HG03108 (cell line): Measurements from ENCODE around the gene RFWD3.
"Not testable (repeated sequence)": the region's sequence is repeated elsewhere in the genome, so short reads cannot be mapped to it uniquely, and the experiment has no call there.

Experiments used
- ATAC-seq: cut with Tn5 transposase; IDR thresholded peaks from one replicate; pipeline ENCODE4 v1.9.1; 2021; ENCODE audit warnings: moderate library complexity; ENCODE audit not compliant: unreplicated experiment

Gene RFWD3, protein sequence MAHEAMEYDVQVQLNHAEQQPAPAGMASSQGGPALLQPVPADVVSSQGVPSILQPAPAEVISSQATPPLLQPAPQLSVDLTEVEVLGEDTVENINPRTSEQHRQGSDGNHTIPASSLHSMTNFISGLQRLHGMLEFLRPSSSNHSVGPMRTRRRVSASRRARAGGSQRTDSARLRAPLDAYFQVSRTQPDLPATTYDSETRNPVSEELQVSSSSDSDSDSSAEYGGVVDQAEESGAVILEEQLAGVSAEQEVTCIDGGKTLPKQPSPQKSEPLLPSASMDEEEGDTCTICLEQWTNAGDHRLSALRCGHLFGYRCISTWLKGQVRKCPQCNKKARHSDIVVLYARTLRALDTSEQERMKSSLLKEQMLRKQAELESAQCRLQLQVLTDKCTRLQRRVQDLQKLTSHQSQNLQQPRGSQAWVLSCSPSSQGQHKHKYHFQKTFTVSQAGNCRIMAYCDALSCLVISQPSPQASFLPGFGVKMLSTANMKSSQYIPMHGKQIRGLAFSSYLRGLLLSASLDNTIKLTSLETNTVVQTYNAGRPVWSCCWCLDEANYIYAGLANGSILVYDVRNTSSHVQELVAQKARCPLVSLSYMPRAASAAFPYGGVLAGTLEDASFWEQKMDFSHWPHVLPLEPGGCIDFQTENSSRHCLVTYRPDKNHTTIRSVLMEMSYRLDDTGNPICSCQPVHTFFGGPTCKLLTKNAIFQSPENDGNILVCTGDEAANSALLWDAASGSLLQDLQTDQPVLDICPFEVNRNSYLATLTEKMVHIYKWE

GRCh38 chr16:74666425-74667254 is at the start of gene RFWD3:
TSS of gene RFWD3 (minus strand) at chr16:74666877. CDS start at chr16:74661449, 5,428 bp downstream.
- ATAC-seq = peak; percentile 100

DNA sequence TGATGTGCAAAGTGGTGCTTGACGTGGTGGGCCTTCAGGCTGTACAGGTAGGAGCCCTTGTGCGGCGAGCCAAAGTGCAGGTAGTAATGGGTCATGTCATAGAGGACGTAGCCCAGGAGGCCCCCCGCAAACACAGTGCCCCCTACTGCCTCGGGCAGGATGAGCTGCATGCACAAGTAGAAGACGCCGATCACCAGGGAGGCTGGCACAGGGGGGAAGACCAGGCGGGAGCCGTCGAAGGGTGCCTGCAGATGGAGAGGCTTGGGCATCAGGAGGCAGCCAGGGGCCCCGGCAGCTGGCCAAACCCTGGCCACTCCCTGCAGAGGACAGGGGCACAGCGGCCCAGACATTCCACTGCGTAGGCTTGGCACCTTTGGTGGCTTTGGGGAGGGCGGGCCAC is 49.7 kb upstream of the RFWD3 start:
- no peak for ATAC-seq

- ATAC-seq = no peak
These were observed 47.2 kb upstream of the RFWD3 start for GRCh38 chr16:74713876-74714275.

DNA sequence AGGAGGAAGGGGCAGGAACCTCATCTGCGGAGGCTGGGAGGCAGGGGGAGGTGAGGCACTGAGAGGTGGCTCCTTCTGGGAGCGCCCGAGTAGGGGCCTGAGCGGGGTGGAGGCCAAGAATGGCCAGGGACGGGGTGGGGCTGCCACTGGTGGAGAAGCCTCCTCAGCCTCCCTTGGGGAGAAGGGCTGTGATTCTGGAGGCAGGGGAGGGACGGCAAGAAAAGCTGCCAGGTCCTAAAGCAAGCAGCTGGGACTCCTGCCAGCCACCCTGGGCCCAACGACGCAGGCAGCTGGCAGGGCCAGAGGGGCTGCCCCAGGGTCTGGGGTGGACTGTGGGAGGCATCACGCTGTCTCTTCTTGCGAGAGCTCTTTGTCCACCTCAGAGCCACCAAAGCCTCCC is 46.6 kb upstream of the RFWD3 start:
- ATAC-seq = no peak

- no peak for ATAC-seq
These were observed 45.3 kb upstream of the RFWD3 start for GRCh38 chr16:74711938-74712337.

GRCh38 chr16:74710401-74710800 is 43.7 kb upstream of the RFWD3 start:
- no peak for ATAC-seq

- ATAC-seq = peak; percentile 83
These were observed 42.8 kb upstream of the RFWD3 start for GRCh38 chr16:74709441-74709877.

DNA sequence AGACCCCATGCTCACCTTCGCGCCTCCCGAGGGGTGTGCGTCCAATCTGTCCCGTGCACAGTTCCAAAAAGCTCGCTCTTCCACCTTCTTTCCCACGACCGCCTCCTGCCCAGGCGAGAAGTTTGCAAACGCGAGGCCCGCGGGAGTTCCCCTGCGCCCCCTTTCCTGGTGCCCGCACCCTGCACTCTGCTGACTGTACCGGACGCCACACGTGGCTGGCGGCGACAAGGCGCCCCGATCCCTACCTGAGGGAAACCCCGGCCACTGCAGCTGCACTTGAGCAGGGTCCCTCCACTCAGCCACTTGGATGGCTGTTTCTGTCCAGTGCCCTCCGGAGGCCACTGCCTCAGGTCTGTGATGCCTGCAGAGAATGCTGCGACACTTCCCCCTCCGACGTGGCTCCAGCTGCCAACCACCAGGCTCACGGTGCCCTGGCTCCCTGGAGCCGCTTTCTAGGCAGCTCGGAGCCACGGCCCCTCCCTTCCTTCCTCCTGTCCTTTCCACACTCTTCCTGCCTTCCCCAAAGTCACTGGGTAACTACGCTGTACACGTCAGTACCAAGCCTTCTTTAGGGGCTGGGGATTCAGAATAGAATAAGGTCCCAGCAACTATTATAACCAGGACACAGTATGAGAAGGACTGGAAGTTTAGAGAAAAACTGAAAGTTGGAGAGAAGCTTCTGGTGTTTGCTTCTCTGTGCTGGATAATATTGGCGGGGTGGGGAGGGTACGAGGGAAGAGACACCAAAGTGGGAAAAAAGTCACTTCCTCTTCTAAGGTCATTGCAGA is 34.0 kb upstream of the RFWD3 start, which contains the start of gene MLKL:
MLKL (minus strand) TSS at position 425 of the 788 bp plus-strand sequence. CDS start 5,105 bp downstream, outside the sequence.
- ATAC-seq = peak; percentile 40

DNA sequence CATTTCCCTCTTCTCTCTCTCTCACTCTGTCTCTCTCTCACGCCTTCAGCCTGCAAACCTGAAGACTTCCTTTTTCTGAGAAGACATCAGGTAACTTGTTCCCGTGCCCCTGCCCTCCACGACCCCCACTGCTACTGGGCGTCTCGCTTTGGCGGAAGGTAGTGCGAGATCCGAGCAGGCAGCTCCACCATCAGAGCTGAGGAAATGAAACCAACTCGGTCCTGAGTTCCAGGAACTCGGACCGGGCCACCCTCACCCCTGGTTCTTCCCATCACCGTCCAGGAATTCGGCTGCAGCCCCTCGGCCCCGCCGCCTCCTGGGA is 33.4 kb upstream of the RFWD3 start:
- ATAC-seq = peak; percentile 14

- no peak for ATAC-seq
These were observed 33.0 kb upstream of the RFWD3 start for GRCh38 chr16:74699666-74700065.

DNA sequence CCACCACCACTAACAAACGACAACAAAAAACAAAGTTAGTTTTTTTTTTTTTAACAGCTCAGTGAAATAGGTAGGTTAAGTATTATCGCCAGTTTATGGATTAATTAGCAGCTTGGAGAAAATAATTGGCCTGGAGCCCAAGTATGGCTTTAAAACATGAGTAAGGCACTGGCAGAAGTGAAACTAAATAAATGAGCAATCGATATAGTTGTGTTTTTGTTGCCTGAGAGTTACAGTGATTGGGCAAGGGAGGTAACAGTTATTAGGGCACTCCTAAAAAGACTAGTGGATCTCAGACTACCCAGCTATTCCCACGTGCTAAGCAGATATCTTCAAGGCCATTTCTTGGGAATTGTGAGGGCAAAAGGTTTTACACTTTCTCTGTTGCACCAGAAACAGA is 31.5 kb upstream of the RFWD3 start:
- ATAC-seq = no peak

GRCh38 chr16:74695450-74696422 is 29.1 kb upstream of the RFWD3 start:
- peak; percentile 80 for ATAC-seq

DNA sequence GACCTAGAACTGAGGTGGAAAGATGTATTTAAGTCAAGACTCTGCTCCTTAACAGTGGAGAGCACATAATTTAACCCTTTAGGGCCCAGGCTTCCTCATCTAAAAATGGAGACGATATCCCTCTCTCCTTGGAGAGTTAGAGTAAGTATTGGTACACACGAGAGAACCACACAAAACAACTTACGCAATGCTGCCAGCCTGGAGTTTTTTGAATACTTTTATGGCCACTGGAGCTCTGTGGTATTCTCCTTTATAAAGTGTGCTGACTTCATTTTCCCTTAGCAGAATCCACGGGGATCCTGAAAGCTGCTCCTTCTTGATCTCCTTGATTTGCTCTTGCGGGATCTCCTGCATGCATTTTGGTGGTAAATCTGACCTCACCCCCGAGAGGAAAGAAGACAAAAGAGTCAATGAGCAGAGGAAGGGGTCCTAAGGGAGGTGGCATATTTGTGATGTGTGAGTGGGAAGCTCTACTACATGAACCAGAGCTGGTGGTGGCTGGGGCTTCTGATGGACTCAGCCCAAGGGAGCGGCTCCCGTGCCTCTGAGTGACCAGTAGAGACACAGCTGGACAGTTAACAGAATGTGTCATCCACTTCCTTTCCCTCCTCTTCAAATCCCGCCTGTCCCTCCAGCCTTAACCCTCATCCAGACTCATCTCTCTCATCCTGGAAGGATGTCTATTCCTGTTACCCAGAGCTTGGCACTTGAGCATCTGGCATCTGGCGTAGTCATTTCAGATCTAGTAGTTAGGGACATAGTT is 24.6 kb upstream of the RFWD3 start:
- no peak for ATAC-seq

- no peak for ATAC-seq
These were observed 15.9 kb upstream of the RFWD3 start for GRCh38 chr16:74682556-74682955.

- no peak for ATAC-seq
These were observed 14.0 kb upstream of the RFWD3 start for GRCh38 chr16:74680681-74681080.

DNA sequence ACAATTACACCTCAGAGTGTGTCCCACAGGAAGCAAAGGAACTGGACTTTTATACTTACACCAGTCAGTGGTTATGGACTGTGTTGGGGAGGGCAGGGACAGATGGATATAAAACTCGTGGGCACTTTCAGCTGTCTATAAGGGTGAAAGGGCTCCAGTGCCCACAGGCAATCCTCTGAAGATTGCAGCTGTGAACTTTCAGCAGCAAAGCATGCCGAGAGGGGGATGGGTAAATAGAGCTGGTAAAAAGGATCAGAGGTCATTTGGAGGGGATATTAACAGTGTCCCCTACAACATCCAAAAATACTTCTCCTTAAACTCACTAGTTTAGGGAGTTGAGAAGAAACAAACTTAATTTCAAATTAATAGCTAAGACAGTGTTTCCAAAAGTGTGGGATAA is 13.3 kb upstream of the RFWD3 start:
- ATAC-seq = no peak

DNA sequence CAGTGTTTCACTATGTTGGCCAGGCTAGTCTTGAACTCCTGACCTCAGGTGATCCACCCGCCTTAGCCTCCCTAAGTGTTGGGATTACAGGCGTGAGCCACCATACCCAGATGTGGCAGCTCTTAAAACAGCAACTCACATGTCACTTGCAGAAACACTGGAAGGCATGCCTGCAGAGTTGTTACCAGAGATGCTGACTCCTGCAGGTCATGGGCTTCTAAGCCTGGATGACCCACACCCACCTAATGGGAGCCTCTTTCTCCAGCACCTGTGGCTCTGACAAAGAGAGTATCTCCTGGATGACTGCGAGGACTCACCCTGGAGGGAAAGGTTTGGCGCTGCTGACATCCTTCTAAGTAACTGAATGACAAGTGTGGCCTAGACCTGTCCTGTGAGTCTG is 11.2 kb upstream of the RFWD3 start:
- no peak for ATAC-seq

DNA sequence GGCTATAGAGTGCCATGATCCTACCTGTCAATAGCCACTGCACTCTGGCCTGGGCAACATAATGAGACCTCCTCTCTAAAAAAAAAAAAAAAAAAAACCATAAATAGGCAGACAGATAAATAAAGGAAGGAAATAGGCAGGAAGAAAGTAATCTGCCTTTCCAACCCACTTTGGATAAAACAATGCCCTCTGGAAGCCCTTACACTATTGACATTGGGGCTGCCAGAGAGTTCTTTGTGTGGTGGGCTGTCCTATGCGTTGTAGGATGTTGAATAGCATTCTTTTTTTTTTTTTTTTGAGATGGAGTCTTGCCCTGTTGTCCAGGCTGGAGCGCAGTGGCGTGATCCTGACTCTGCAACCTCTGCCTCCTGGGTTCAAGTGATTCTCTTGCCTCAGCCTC is 7.2 kb upstream of the RFWD3 start:
- no peak for ATAC-seq

GRCh38 chr16:74668877-74669276 is 2.2 kb upstream of the RFWD3 start:
- not testable (repeated sequence) for ATAC-seq
